ENCODE measurements around the gene AMN1. TPM values are rescaled to one million over a fixed set of nuclear protein-coding genes. Genes with fewer than 3 reads are reported as not detected.
A peak's percentile ranks its signal among the peaks of the same experiment; 100 is the strongest.

AMN1 gene
- total RNA-seq, 2 experiments from 2014 or later, result 6.9 to 8.5 TPM

GRCh38 chr12:31742891-31743290 is 14.1 kb upstream of the AMN1 start:
- Mint-ChIP-seq H3K27ac (peak overlapping the region; percentile 5), H3K4me3 (peak overlapping the region; percentile 1), H3K9me3 (no peaks in the 10 kb centered on the region), H3K27me3 (no peaks in the 10 kb centered on the region), H3K36me3 (ENCODE audit: low read depth) (no peaks in the 10 kb centered on the region), H3K4me1 (ENCODE audit: low read depth) (peaks cover 72% of the 10 kb centered on the region)
- DNase-seq (peak in 4 of 14 experiments; percentile 53 to 59 (median 56)), ATAC-seq (ENCODE audit: poor library complexity) (peak; percentile 65)
- H3K27me3 ChIP-seq (ENCODE audit: control insufficient read depth in 1 of 2, insufficient read depth in 2 of 2, low read length in 2 of 2), result no peaks in the 10 kb centered on the region
- no peaks in the 10 kb centered on the region for H3K9me3 ChIP-seq (ENCODE audit: control insufficient read depth in 1 of 2, insufficient read depth in 1 of 2, low read length in 2 of 2)
- H3K36me3 ChIP-seq (ENCODE audit: insufficient read depth, low read length), result no peaks in the 10 kb centered on the region
- H3K4me1 ChIP-seq (ENCODE audit: insufficient read depth, low read length), result peaks cover 26% of the 10 kb centered on the region
- CTCF ChIA-PET, result interaction anchor here (1.2 to 1.3 kb wide), 2 partner anchors 10 to 90 kb away, joined by 4 read pairs; no protein-coding TSS in a partner anchor
- POLR2A ChIA-PET, result interaction anchor here (0.9 to 1.3 kb wide), 3 partner anchors 14 to 33 kb away, joined by 3 to 5 read pairs (median 4); partner anchors contain the start of gene AMN1
- TF ChIP-seq CTCF (IDR thresholded peaks at IDR 0.05), result no peak
- H3K4me3 ChIP-seq (ENCODE audit: low read length), result no peak overlapping the region
- intact Hi-C loops (cut with DNase I, micrococcal nuclease), result no loop called here
- H3K27ac ChIP-seq (ENCODE audit: low read depth in 1 of 2, low read length in 2 of 2), result no peak overlapping the region

DNA sequence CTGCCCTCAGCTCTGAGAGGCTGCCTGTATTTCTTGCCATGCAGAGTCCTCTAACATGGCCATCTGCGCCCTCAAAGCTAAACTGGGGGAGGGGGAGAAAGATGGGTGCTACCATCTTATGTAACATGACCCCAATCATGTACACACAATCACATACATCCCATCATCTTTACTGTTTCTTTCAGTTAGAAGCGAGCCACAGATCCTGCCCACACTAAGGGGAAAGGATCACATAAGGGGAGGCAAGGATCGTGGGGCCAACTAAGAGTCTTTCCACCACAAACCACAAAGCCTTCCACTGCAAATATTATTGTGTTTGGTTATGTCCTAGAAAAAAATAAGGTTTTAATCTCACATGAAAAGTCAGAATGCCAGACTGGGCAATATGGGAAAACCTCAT is 11.8 kb upstream of the AMN1 start:
- Mint-ChIP-seq H3K4me1 (ENCODE audit: low read depth) (peaks cover 78% of the 10 kb centered on the region), H3K36me3 (ENCODE audit: low read depth) (no peaks in the 10 kb centered on the region), H3K27ac (peak overlapping the region; percentile 58), H3K9me3 (no peaks in the 10 kb centered on the region), H3K27me3 (no peaks in the 10 kb centered on the region), H3K4me3 (no peak overlapping the region)
- DNase-seq (no peak), ATAC-seq (ENCODE audit: poor library complexity) (no peak)
- intact Hi-C loops (cut with DNase I, micrococcal nuclease), result no loop called here
- peaks cover 48% of the 10 kb centered on the region for H3K4me1 ChIP-seq (ENCODE audit: insufficient read depth, low read length)
- ChIA-PET POLR2A (interaction anchor here (5.0 kb wide), 1 partner anchor 12 kb away, joined by 17 read pairs; the partner anchor contains the start of gene AMN1), CTCF (interaction anchor here (1.6 kb wide), 1 partner anchor 38 kb away, joined by 3 read pairs; no protein-coding TSS in a partner anchor)
- no peaks in the 10 kb centered on the region for H3K9me3 ChIP-seq (ENCODE audit: control insufficient read depth in 1 of 2, insufficient read depth in 1 of 2, low read length in 2 of 2)
- no peak overlapping the region for H3K4me3 ChIP-seq (ENCODE audit: low read length)
- H3K36me3 ChIP-seq (ENCODE audit: insufficient read depth, low read length), result no peaks in the 10 kb centered on the region
- no peak overlapping the region for H3K27ac ChIP-seq (ENCODE audit: low read depth in 1 of 2, low read length in 2 of 2)
- TF ChIP-seq CTCF (IDR thresholded peaks at IDR 0.05), result no peak
- no peaks in the 10 kb centered on the region for H3K27me3 ChIP-seq (ENCODE audit: control insufficient read depth in 1 of 2, insufficient read depth in 2 of 2, low read length in 2 of 2)

DNA sequence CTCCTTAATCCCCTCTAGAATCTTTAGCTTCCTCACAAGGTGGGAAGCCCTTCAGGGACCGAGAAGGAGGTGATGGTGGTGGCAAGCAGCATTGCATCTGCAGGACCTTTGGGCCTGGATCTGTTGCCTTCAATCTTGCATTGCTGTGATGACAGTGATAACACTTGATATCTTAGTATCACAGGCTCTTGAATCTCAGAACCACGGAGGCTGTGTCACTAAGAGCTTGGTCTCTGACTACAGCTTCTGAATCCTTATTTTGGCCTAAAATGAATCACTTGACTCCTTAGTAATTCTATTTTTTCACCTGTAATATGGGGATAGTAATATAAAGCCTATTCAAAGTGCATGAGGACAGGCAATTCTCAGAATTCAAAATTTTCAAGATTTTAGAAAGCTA is 8.9 kb upstream of the AMN1 start:
- H3K27ac ChIP-seq (ENCODE audit: low read depth in 1 of 2, low read length in 2 of 2), result no peak overlapping the region
- no peaks in the 10 kb centered on the region for H3K36me3 ChIP-seq (ENCODE audit: insufficient read depth, low read length)
- H3K4me3 ChIP-seq (ENCODE audit: low read length), result no peak overlapping the region
- H3K4me1 Mint-ChIP-seq (ENCODE audit: low read depth), result peaks cover 77% of the 10 kb centered on the region
- H3K27me3 Mint-ChIP-seq, result no peaks in the 10 kb centered on the region
- no peak overlapping the region for H3K4me3 Mint-ChIP-seq
- peaks cover 61% of the 10 kb centered on the region for H3K4me1 ChIP-seq (ENCODE audit: insufficient read depth, low read length)
- H3K9me3 ChIP-seq (ENCODE audit: control insufficient read depth in 1 of 2, insufficient read depth in 1 of 2, low read length in 2 of 2), result no peaks in the 10 kb centered on the region
- no peaks in the 10 kb centered on the region for H3K27me3 ChIP-seq (ENCODE audit: control insufficient read depth in 1 of 2, insufficient read depth in 2 of 2, low read length in 2 of 2)
- H3K27ac Mint-ChIP-seq, result peak overlapping the region; percentile 87
- DNase-seq (no peak), ATAC-seq (ENCODE audit: poor library complexity) (no peak)
- no peaks in the 10 kb centered on the region for H3K36me3 Mint-ChIP-seq (ENCODE audit: low read depth)
- ChIA-PET POLR2A (interaction anchor here (5.0 kb wide), 1 partner anchor 9 kb away, joined by 17 read pairs; the partner anchor contains the start of gene AMN1), CTCF (no interaction called here)
- TF ChIP-seq CTCF (IDR thresholded peaks at IDR 0.05), result no peak
- H3K9me3 Mint-ChIP-seq, result no peaks in the 10 kb centered on the region
- intact Hi-C loops (cut with DNase I, micrococcal nuclease), result no loop called here

Measured in CD4-positive, alpha-beta T cell (primary cell).